B cell (primary cell): ENCODE data around the gene YPEL5. TPM values are rescaled to one million over a fixed set of nuclear protein-coding genes. Genes with fewer than 3 reads are reported as not detected.

Experiments used
- ATAC-seq: fragments of 200-7000 bp; cut with Tn5 transposase; one replicate; pipeline ENCODE4 v1.10.0; 2021; ENCODE audit warnings: low read depth, mild to moderate bottlenecking, moderate number of reproducible peaks, moderate library complexity
- CTCF ChIA-PET: fragments of 350-600 bp; sonication (Branson Sonifier 250); formaldehyde crosslinking; loops from one replicate; lab custom pipeline; 2021; ENCODE audit warnings: antibody characterized with exemption, inconsistent platforms; lab: Charles Lee
- POLR2A ChIA-PET: fragments of 350-600 bp; sonication (Branson Sonifier 250); formaldehyde crosslinking; loops from one replicate; lab custom pipeline; 2021; ENCODE audit warnings: antibody characterized with exemption; lab: Charles Lee
- DNase-seq: peaks from one replicate; pipeline ENCODE4 v3.0.0; 2013
- H2AFZ ChIP-seq: 2 replicates; pipeline ENCODE4 v1.6.1; 2012; ENCODE audit warnings: mild to moderate bottlenecking, low read depth, low read length; ENCODE audit not compliant: insufficient read depth, poor library complexity, severe bottlenecking
- H3K27ac ChIP-seq, 2 donors: 1 replicate in 1 of 2; 2 replicates in 1 of 2; pipeline ENCODE4 v1.5.1; 2012 to 2013; ENCODE audit warnings: low read length in 2 of 2, mild to moderate bottlenecking in 2 of 2, moderate library complexity in 1 of 2
- H3K27me3 ChIP-seq, 4 experiments: fragments of 200-600 bp in 1 of 4; sonication (generic) in 1 of 4; replicated peaks in 1 of 4; 1 replicate in 2 of 4; 2 replicates in 2 of 4; pipeline versions ENCODE4 v1.6.1 to v1.7.0; 2013 to 2016; ENCODE audit warnings: low read length in 3 of 4, mild to moderate bottlenecking in 2 of 4, mixed read lengths in 1 of 4, moderate library complexity in 1 of 4; ENCODE audit not compliant: insufficient read depth in 4 of 4, control insufficient read depth in 3 of 4; ENCODE audit errors: control extremely low read depth in 1 of 4
- H3K36me3 ChIP-seq, 2 experiments: replicated peaks in 1 of 2; 1 replicate in 1 of 2; 2 replicates in 1 of 2; pipeline versions ENCODE4 v1.6.1 to v1.7.1; 2013; ENCODE audit warnings: low read length in 1 of 2; ENCODE audit not compliant: insufficient read depth in 2 of 2, control insufficient read depth in 1 of 2; ENCODE audit errors: control extremely low read depth in 1 of 2, extremely low read depth in 1 of 2
- H3K4me1 ChIP-seq, 2 donors: fragments of 200-600 bp in 1 of 2; sonication (generic) in 1 of 2; 1 replicate in 1 of 2; 2 replicates in 1 of 2; pipeline versions ENCODE4 v1.5.1 to v1.6.1; 2013 to 2017; ENCODE audit warnings: low read length in 2 of 2; ENCODE audit not compliant: control insufficient read depth in 2 of 2, insufficient read depth in 2 of 2
- H3K4me2 ChIP-seq: replicated peaks from 2 replicates; pipeline ENCODE3; 2012; ENCODE audit warnings: mild to moderate bottlenecking, low read depth, low read length; ENCODE audit not compliant: poor library complexity, severe bottlenecking
- H3K4me3 ChIP-seq, 5 experiments: fragments of 200-600 bp in 1 of 5; sonication (generic) in 1 of 5; 1 replicate in 3 of 5; 2 replicates in 2 of 5; pipeline versions ENCODE4 v1.5.1 to v1.7.0; 2011 to 2016; ENCODE audit warnings: low read length in 4 of 5, mild to moderate bottlenecking in 4 of 5, low read depth in 2 of 5, control low read depth in 1 of 5, moderate library complexity in 1 of 5; ENCODE audit not compliant: insufficient read depth in 1 of 5; ENCODE audit errors: control extremely low read depth in 1 of 5, extremely low read depth in 1 of 5
- H3K79me2 ChIP-seq: fragments of 200-600 bp; sonication (generic); one replicate; pipeline ENCODE4 v1.6.0; 2016; ENCODE audit warnings: low read length; ENCODE audit not compliant: control insufficient read depth, insufficient read depth
- H3K9ac ChIP-seq: fragments of 200-600 bp; sonication (generic); 2 replicates; pipeline ENCODE4 v1.6.1; 2017; ENCODE audit warnings: mild to moderate bottlenecking, low read length, moderate library complexity
- H3K9me3 ChIP-seq, 3 donors: one replicate each; pipeline versions ENCODE4 v1.6.1 to v1.7.1; 2013; ENCODE audit warnings: low read length in 2 of 3; ENCODE audit not compliant: control insufficient read depth in 2 of 3, insufficient read depth in 1 of 3; ENCODE audit errors: control extremely low read depth in 1 of 3
- H4K20me1 ChIP-seq: 2 replicates; pipeline ENCODE4 v1.6.0; 2012; ENCODE audit warnings: mild to moderate bottlenecking, low read length; ENCODE audit not compliant: insufficient read depth, control insufficient read depth, poor library complexity, severe bottlenecking
- H3K27ac Mint-ChIP-seq: one replicate; pipeline ENCODE4 v1.8.0; 2021; ENCODE audit warnings: mixed read lengths
- H3K27me3 Mint-ChIP-seq: one replicate; pipeline ENCODE4 v1.8.0; 2021; ENCODE audit warnings: mixed read lengths
- H3K4me1 Mint-ChIP-seq: one replicate; pipeline ENCODE4 v1.8.0; 2021; ENCODE audit warnings: mixed read lengths
- H3K4me3 Mint-ChIP-seq: one replicate; pipeline ENCODE4 v1.8.0; 2021; ENCODE audit warnings: mixed read lengths
- H3K9me3 Mint-ChIP-seq: one replicate; pipeline ENCODE4 v1.8.0; 2022; ENCODE audit warnings: mixed read lengths; ENCODE audit not compliant: insufficient read depth
- CTCF ChIP-seq: fragments of 200-600 bp; IDR thresholded peaks from one replicate; pipeline ENCODE4 v1.8.0; 2022; ENCODE audit warnings: antibody characterized with exemption, mild to moderate bottlenecking
- EZH2 ChIP-seq: IDR thresholded peaks from 2 replicates; pipeline ENCODE4 v1.6.1; 2012; ENCODE audit warnings: borderline replicate concordance, low read depth, mild to moderate bottlenecking, moderate library complexity, low read length; ENCODE audit not compliant: insufficient read depth, poor library complexity, severe bottlenecking
- WGBS: methylation state at CpG from one replicate; pipeline ENCODE4 v1.1.5; 2013; ENCODE audit warnings: missing lambda C conversion rate; ENCODE audit not compliant: insufficient coverage; 5-methylcytosine and 5-hydroxymethylcytosine counted together
- intact Hi-C: fragments of 100-400 bp; cut with micrococcal nuclease; formaldehyde crosslinking; loops from one replicate; pipeline ENCODE4 v1.10.0; 2022
- polyA plus RNA-seq: library from polyadenylated mRNA; depleted of rRNA; stranded (reverse); fragments of >200 nt; gene quantifications from 2 replicates; pipeline ENCODE4 v1.2.3, GENCODE V29; 2012
- total RNA-seq, 2 donors: library from RNA; stranded (reverse); fragments of 120-200 nt in 1 of 2; gene quantifications; 1 replicate in 1 of 2; 2 replicates in 1 of 2; pipeline versions ENCODE4 v1.2.3 to v1.2.4, GENCODE V29; 2013 to 2022

The YPEL5 gene
- total and polyA plus RNA-seq, 2 donors (not counting 1 experiment from before 2014, with no cell fraction given), result 117 to 426 TPM

- Histone ChIP-seq H3K27ac (no peak overlapping the region), H3K36me3 (no peaks in the 10 kb centered on the region), H4K20me1 (no peaks in the 10 kb centered on the region), H3K79me2 (no peaks in the 10 kb centered on the region), H3K9ac (no peak overlapping the region), H3K4me2 (no peak overlapping the region), H3K4me3 (no peak overlapping the region), H3K27me3 (peaks cover 0 to 3% (median 0%) of the 10 kb centered on the region in 4 experiments), H3K4me1 (no peaks in the 10 kb centered on the region), H3K9me3 (no peaks in the 10 kb centered on the region), H2AFZ (no peak overlapping the region)
- TF ChIP-seq CTCF (no peak), EZH2 (no peak)
- H3K27me3 Mint-ChIP-seq, result no peaks in the 10 kb centered on the region
- H3K4me1 Mint-ChIP-seq, result no peaks in the 10 kb centered on the region
- H3K9me3 Mint-ChIP-seq, result no peaks in the 10 kb centered on the region
- ATAC-seq, result no peak
- ChIA-PET CTCF (interaction anchor here (1.3 to 2.2 kb wide), 2 partner anchors 29 to 532 kb away, joined by 4 to 6 read pairs; no protein-coding TSS in a partner anchor), POLR2A (no interaction called here)
- WGBS, result 100% methylated on average over 2 of the region's 2 CpGs
- intact Hi-C loops, result no loop called here
- no peak overlapping the region for H3K4me3 Mint-ChIP-seq
- no peak for DNase-seq
- H3K27ac Mint-ChIP-seq, result no peak overlapping the region
These were observed 32.7 kb downstream of the YPEL5 start for GRCh38 chr2:30179536-30179935.

DNA sequence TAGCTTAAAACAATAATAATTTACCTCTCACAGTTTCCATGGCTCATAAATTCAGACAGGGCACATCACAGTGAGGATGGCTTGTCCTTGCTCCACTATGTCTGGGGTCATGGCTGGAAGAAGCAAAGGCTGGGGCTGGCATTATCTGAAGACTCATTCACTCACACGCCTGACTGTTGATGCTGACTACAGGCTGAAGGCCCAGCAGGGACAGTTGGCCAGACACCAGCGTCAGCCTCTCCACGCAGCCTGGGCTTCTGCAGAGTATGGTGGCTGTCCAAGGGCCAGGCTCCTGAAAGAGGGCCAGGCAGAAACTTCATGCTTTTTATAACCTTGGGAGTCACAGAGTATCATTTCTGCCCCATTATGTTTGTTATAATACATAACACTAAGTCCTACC, 33.4 kb downstream of the YPEL5 start:
- 100% methylated on average over 1 of the region's 3 CpGs for WGBS
- Histone ChIP-seq H2AFZ (no peak overlapping the region), H3K79me2 (no peaks in the 10 kb centered on the region), H3K9ac (no peak overlapping the region), H3K27me3 (peaks cover 0 to 3% (median 0%) of the 10 kb centered on the region in 4 experiments), H4K20me1 (no peaks in the 10 kb centered on the region), H3K27ac (no peak overlapping the region), H3K36me3 (no peaks in the 10 kb centered on the region), H3K4me3 (no peak overlapping the region), H3K4me1 (no peaks in the 10 kb centered on the region), H3K9me3 (no peaks in the 10 kb centered on the region), H3K4me2 (no peak overlapping the region)
- ATAC-seq, result no peak
- Mint-ChIP-seq H3K9me3 (no peaks in the 10 kb centered on the region), H3K27me3 (no peaks in the 10 kb centered on the region), H3K4me3 (no peak overlapping the region), H3K27ac (no peak overlapping the region), H3K4me1 (no peaks in the 10 kb centered on the region)
- ChIA-PET CTCF (interaction anchor here (1.3 to 2.2 kb wide), 2 partner anchors 28 to 531 kb away, joined by 4 to 6 read pairs; no protein-coding TSS in a partner anchor), POLR2A (no interaction called here)
- intact Hi-C loops, result no loop called here
- DNase-seq, result no peak
- TF ChIP-seq EZH2 (no peak), CTCF (no peak)
